Neural cell (in vitro differentiated cells): Measurements from ENCODE around the gene LACC1. TPM values are rescaled to one million over a fixed set of nuclear protein-coding genes. Genes with fewer than 3 reads are reported as not detected.

Experiments used
- H2AFZ ChIP-seq: fragments of 200-600, 300-800 bp; sonication (generic), shearing (Covaris generic); 2 replicates; pipeline ENCODE4 v1.6.0; 2014; ENCODE audit warnings: low read depth, mild to moderate bottlenecking, antibody characterized with exemption, low read length, moderate library complexity
- H3F3A ChIP-seq: fragments of 200-600 bp; shearing (Covaris generic); 2 replicates; pipeline ENCODE4 v1.6.1; 2016; ENCODE audit warnings: mild to moderate bottlenecking, moderate library complexity, mixed read lengths, antibody characterized with exemption, low read length; ENCODE audit not compliant: insufficient read depth, poor library complexity, severe bottlenecking
- H3K27ac ChIP-seq: fragments of 200-600, 300-800 bp; sonication (generic), shearing (Covaris generic); 2 replicates; pipeline ENCODE4 v1.5.1; 2014; ENCODE audit warnings: mild to moderate bottlenecking, low read length, moderate library complexity
- H3K27me3 ChIP-seq: fragments of 300-800, 200-600 bp; sonication (generic), shearing (Covaris generic); 2 replicates; pipeline ENCODE4 v1.6.0; 2014; ENCODE audit warnings: mild to moderate bottlenecking, low read depth, low read length, moderate library complexity; ENCODE audit not compliant: insufficient read depth
- H3K36me3 ChIP-seq: fragments of 300-800, 200-600 bp; sonication (generic), shearing (Covaris generic); 2 replicates; pipeline ENCODE4 v1.5.1; 2014; ENCODE audit warnings: mild to moderate bottlenecking, antibody characterized with exemption, low read length, moderate library complexity; ENCODE audit not compliant: insufficient read depth
- H3K4me2 ChIP-seq: fragments of 300-800, 200-600 bp; sonication (generic), shearing (Covaris generic); 2 replicates; pipeline ENCODE4 v1.6.0; 2014; ENCODE audit warnings: mild to moderate bottlenecking, low read length
- H3K4me3 ChIP-seq: fragments of 300-800, 200-600 bp; sonication (generic), shearing (Covaris generic); 2 replicates; pipeline ENCODE4 v1.5.1; 2014; ENCODE audit warnings: mild to moderate bottlenecking, low read length, moderate library complexity
- H3K79me2 ChIP-seq: fragments of 200-600 bp; shearing (Covaris generic); replicated peaks from 2 replicates; pipeline ENCODE4 v1.6.0; 2014; ENCODE audit warnings: mild to moderate bottlenecking, low read length, moderate library complexity; ENCODE audit not compliant: insufficient read depth
- H3K9ac ChIP-seq: fragments of 300-800, 200-600 bp; sonication (generic), shearing (Covaris generic); 2 replicates; pipeline ENCODE4 v1.6.1; 2016; ENCODE audit warnings: mild to moderate bottlenecking, low read length, mixed read lengths
- H3K9me2 ChIP-seq: fragments of 200-600 bp; shearing (Covaris generic); 2 replicates; pipeline ENCODE4 v1.6.1; 2016; ENCODE audit warnings: mild to moderate bottlenecking, low read length, mixed read lengths; ENCODE audit not compliant: insufficient read depth
- H3K9me3 ChIP-seq: fragments of 200-600, 300-800 bp; sonication (generic), shearing (Covaris generic); 2 replicates; pipeline ENCODE4 v1.6.1; 2016; ENCODE audit warnings: mild to moderate bottlenecking, mixed run types, low read length, moderate library complexity, mixed read lengths
- H4K20me1 ChIP-seq: fragments of 200-600 bp; shearing (Covaris generic); 2 replicates; pipeline ENCODE4 v1.6.1; 2016; ENCODE audit warnings: mild to moderate bottlenecking, mixed run types; ENCODE audit not compliant: insufficient read depth
- CTCF ChIP-seq: fragments of 450-650 bp; IDR thresholded peaks from 2 replicates; pipeline ENCODE4 v1.5.1; 2014; ENCODE audit warnings: antibody characterized with exemption, mild to moderate bottlenecking, moderate library complexity; ENCODE audit not compliant: poor library complexity, severe bottlenecking
- EP300 ChIP-seq: fragments of 450-650 bp; conservative IDR thresholded peaks from 2 replicates; pipeline ENCODE4 v1.6.1; 2014; ENCODE audit warnings: antibody characterized with exemption, mild to moderate bottlenecking, moderate library complexity; ENCODE audit not compliant: poor library complexity, severe bottlenecking
- EZH2 ChIP-seq: fragments of 200-600, 300-800 bp; shearing (Covaris generic), sonication (generic); IDR thresholded peaks from 2 replicates; pipeline ENCODE4 v1.6.1; 2014; ENCODE audit warnings: antibody characterized with exemption, low read length, borderline replicate concordance, mild to moderate bottlenecking; ENCODE audit not compliant: insufficient read depth, poor library complexity, severe bottlenecking
- MXI1 ChIP-seq: fragments of 450-650 bp; conservative IDR thresholded peaks from 2 replicates; pipeline ENCODE4 v1.6.1; 2014; ENCODE audit warnings: antibody characterized with exemption, mild to moderate bottlenecking; ENCODE audit not compliant: poor library complexity, severe bottlenecking
- POLR2AphosphoS5 ChIP-seq: IDR thresholded peaks from 2 replicates; pipeline ENCODE4 v1.6.1; 2012
- RAD21 ChIP-seq: fragments of 450-650 bp; conservative IDR thresholded peaks from 2 replicates; pipeline ENCODE4 v1.6.1; 2014; ENCODE audit warnings: antibody characterized with exemption, mild to moderate bottlenecking, moderate library complexity
- REST ChIP-seq: IDR thresholded peaks from 2 replicates; pipeline ENCODE4 v1.6.1; 2012; ENCODE audit warnings: borderline replicate concordance
- SMC3 ChIP-seq: fragments of 450-650 bp; conservative IDR thresholded peaks from 2 replicates; pipeline ENCODE4 v1.6.1; 2014; ENCODE audit warnings: antibody characterized with exemption, mild to moderate bottlenecking, moderate library complexity; ENCODE audit not compliant: poor library complexity
- TAF1 ChIP-seq: IDR thresholded peaks from 2 replicates; pipeline ENCODE4 v1.6.1; 2012; ENCODE audit warnings: low read depth
- polyA plus RNA-seq: library from polyadenylated mRNA; depleted of rRNA; stranded (reverse); fragments of >200 nt; gene quantifications from 2 replicates; pipeline ENCODE4 v1.2.3, GENCODE V29; 2014

The LACC1 gene
- polyA plus RNA-seq, 1 donor from 2014 or later = 2.2 TPM

- no peaks in the 10 kb centered on the region for H3K9me2 ChIP-seq
- peak overlapping the region; percentile 5 for H3K9ac ChIP-seq
- H3F3A ChIP-seq = no peaks in the 10 kb centered on the region
- peak overlapping the region; percentile 16 for H3K27ac ChIP-seq
- no peak overlapping the region for H2AFZ ChIP-seq
- H3K9me3 ChIP-seq = no peaks in the 10 kb centered on the region
- no peak overlapping the region for H3K4me2 ChIP-seq
- TF ChIP-seq POLR2AphosphoS5 = no peak
- no peak for TF ChIP-seq EZH2
- TF ChIP-seq TAF1 = no peak
- TF ChIP-seq SMC3 = no peak
- TF ChIP-seq REST = no peak
- no peak for TF ChIP-seq EP300
- TF ChIP-seq MXI1 = no peak
- no peak for TF ChIP-seq CTCF
- no peak for TF ChIP-seq RAD21
- H3K27me3 ChIP-seq = no peaks in the 10 kb centered on the region
- no peaks in the 10 kb centered on the region for H3K79me2 ChIP-seq
- H4K20me1 ChIP-seq = no peaks in the 10 kb centered on the region
- H3K4me3 ChIP-seq = no peak overlapping the region
- H3K36me3 ChIP-seq = no peaks in the 10 kb centered on the region
Measured at GRCh38 chr13:43938449-43938848, 58.7 kb downstream of the LACC1 start.

GRCh38 chr13:43939086-43939485 is 59.4 kb downstream of the LACC1 start:
- H3K4me2 ChIP-seq = no peak overlapping the region
- H4K20me1 ChIP-seq = no peaks in the 10 kb centered on the region
- no peaks in the 10 kb centered on the region for H3K79me2 ChIP-seq
- no peaks in the 10 kb centered on the region for H3K9me2 ChIP-seq
- H3F3A ChIP-seq = no peaks in the 10 kb centered on the region
- TF ChIP-seq EP300 (no peak), TAF1 (no peak), SMC3 (no peak), CTCF (no peak), EZH2 (no peak), MXI1 (no peak), REST (no peak), POLR2AphosphoS5 (no peak), RAD21 (no peak)
- H3K27me3 ChIP-seq = no peaks in the 10 kb centered on the region
- H3K9me3 ChIP-seq = no peaks in the 10 kb centered on the region
- no peak overlapping the region for H2AFZ ChIP-seq
- no peak overlapping the region for H3K4me3 ChIP-seq
- no peak overlapping the region for H3K9ac ChIP-seq
- no peaks in the 10 kb centered on the region for H3K36me3 ChIP-seq
- H3K27ac ChIP-seq = no peak overlapping the region
